Muscle layer of colon (tissue), 2 donors: ENCODE data around the gene SNAPC1.
A peak's percentile ranks its signal among the peaks of the same experiment; 100 is the strongest.
"Not testable (repeated sequence)": the region's sequence is repeated elsewhere in the genome, so short reads cannot be mapped to it uniquely, and the experiment has no call there.

Source experiments
- H3K27ac ChIP-seq: one replicate; pipeline ENCODE4 v1.7.0; 2013; ENCODE audit warnings: low read depth, mild to moderate bottlenecking, low read length, moderate library complexity
- H3K27me3 ChIP-seq, 2 donors: one replicate each; pipeline ENCODE4 v1.7.0; 2013; ENCODE audit warnings: low read length in 2 of 2, mild to moderate bottlenecking in 2 of 2; ENCODE audit not compliant: insufficient read depth in 2 of 2, control insufficient read depth in 1 of 2
- H3K36me3 ChIP-seq: one replicate; pipeline ENCODE4 v1.7.0; 2013; ENCODE audit warnings: mild to moderate bottlenecking, low read length; ENCODE audit not compliant: insufficient read depth
- H3K4me1 ChIP-seq: one replicate; pipeline ENCODE4 v1.7.0; 2013; ENCODE audit warnings: mild to moderate bottlenecking, low read length; ENCODE audit not compliant: insufficient read depth
- H3K4me3 ChIP-seq, 2 donors: one replicate each; pipeline ENCODE4 v1.7.0; 2013; ENCODE audit warnings: low read length in 2 of 2, low read depth in 1 of 2, mild to moderate bottlenecking in 1 of 2, moderate library complexity in 1 of 2
- H3K9ac ChIP-seq: one replicate; pipeline ENCODE4 v1.7.0; 2013; ENCODE audit warnings: low read length
- H3K9me3 ChIP-seq: one replicate; pipeline ENCODE4 v1.7.0; 2013; ENCODE audit warnings: mild to moderate bottlenecking, low read length
- donor health status: abdominal sarcoma.
- donor health status: Adenocarcinoma of cecum.

Gene SNAPC1

DNA sequence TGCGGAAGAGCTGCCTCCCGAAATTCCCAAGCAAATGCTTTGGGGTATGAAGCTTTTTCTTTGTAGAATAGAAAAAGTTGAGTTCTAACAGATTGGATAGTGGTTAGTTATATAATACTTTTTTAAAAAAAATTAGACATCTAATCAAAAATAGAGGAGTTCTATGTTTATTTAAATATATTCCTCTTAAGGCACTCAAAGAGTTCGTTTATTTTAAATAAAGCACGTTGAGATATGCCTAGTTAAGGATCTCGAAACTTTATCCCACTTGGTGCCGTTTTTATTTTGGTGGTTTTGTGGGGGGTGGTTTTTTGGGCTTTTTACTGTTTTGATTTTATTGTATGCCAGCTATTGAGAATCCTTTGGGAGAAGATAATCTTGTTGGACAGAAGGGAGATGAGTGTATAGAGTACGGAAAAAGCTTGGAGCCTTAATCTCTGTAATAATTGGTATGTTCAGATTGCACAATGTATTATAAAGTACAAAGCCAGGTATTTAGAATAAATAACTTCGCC is 10.7 kb upstream of the SNAPC1 start:
- Histone ChIP-seq H3K4me3 (peak overlapping the region; percentile 24 to 86), H3K9me3 (no peaks in the 10 kb centered on the region), H3K36me3 (peaks cover 2% of the 10 kb centered on the region), H3K4me1 (peaks cover 5% of the 10 kb centered on the region), H3K9ac (no peak overlapping the region), H3K27me3 (no peaks in the 10 kb centered on the region), H3K27ac (peak overlapping the region; percentile 68)

DNA sequence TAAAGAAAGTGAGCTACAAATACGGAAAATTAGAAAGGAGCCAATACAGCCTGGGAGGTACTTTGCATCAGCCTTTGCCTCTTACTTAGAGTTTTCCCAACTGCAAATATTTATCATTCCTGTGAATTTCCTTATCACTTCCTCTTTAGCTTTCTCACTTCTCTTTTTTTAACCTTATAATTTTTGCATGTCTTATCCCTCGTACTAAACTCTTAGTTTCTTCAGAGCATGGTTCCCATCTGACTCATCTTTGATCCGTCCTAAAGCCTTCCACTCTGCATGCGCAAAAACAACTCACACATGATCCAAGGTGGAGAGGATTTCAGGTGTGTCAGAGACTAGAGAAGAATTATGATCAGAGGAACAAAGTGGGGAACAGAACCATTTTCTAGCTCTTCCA is 9.6 kb upstream of the SNAPC1 start:
- H3K4me3 ChIP-seq = no peak overlapping the region
- peaks cover 5% of the 10 kb centered on the region for H3K4me1 ChIP-seq
- H3K27ac ChIP-seq = no peak overlapping the region
- no peaks in the 10 kb centered on the region for H3K9me3 ChIP-seq
- H3K36me3 ChIP-seq = no peaks in the 10 kb centered on the region
- no peak overlapping the region for H3K9ac ChIP-seq
- H3K27me3 ChIP-seq = no peaks in the 10 kb centered on the region

DNA sequence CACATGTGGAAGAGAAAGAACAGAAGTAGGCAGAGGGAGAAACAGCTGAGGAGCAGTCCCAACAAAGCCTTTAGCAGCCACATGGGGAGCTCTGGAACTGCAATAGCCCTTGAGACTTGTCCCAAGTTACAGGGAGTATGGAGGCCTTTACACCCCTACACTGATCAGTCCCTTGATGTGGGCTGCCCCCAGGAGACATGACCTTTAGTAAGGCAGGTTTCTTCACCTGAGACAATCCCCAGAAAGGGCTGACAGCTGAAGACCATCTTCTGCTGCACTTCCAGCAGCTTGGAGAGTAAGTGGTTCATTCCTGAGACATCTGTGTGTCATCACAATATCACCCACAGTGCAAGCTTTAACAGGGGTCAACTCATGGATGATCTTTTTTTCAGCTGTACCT is 8.6 kb upstream of the SNAPC1 start:
- H3K27me3 ChIP-seq = no peaks in the 10 kb centered on the region
- no peak overlapping the region for H3K4me3 ChIP-seq
- H3K9ac ChIP-seq = no peak overlapping the region
- no peaks in the 10 kb centered on the region for H3K36me3 ChIP-seq
- H3K27ac ChIP-seq = no peak overlapping the region
- no peaks in the 10 kb centered on the region for H3K9me3 ChIP-seq
- peaks cover 5% of the 10 kb centered on the region for H3K4me1 ChIP-seq

DNA sequence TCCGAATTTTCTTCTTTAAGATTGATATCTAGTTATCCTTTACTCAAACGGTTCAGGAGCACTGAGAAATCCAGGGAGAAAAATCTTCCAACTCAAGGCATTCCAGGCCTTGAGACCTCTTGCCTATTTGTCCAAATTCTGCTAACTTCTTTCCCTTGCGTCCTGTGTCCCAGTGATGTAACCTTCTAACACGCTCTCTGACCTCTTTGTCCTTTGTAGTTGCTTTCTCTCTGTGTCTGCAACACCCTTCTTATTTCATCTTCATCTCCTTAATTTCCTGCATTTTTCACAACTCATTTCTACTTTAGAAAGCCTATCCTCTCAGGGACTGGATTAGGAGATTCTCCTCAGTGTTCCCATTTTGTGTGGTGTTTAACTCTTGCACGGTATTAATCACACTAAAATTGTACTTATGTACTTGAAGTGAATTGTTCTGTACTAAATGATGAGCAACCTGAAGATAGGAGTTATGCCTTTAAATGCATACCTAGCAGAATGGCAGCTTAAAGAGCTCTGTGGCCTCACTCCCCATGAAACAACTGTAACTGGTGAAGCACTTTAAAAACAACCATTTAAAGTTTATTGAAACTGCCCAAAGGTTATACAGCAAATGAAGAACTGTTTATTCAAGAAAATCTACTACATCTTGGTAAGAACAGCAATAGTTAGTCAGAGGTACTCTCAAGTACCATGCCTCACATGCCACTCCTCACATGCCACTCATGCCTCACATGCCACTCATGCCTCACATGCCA is 7.4 kb upstream of the SNAPC1 start:
- no peaks in the 10 kb centered on the region for H3K27me3 ChIP-seq

DNA sequence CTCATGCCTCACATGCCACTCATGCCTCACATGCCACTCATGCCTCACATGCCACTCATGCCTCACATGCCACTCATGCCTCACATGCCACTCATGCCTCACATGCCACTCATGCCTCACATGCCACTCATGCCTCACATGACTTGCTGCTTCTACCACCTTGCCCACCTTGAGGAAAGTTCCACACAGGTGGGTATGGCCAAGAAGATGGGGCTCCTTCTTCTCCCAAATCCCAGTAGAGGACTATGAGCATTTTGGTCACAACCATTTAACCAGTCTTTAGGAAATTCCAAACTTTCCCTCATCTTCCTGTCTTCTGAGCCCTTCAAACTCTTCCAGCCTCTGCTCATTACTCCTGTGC is 6.9 kb upstream of the SNAPC1 start:
- not testable (repeated sequence) for H3K4me3 ChIP-seq, H3K27me3 ChIP-seq, H3K9ac ChIP-seq, H3K27ac ChIP-seq, H3K4me1 ChIP-seq, H3K36me3 ChIP-seq, H3K9me3 ChIP-seq

More for the DNA sequence above, 7.4 kb upstream of the SNAPC1 start:
- Histone ChIP-seq H3K4me3 (no peak overlapping the region), H3K27ac (no peak overlapping the region), H3K9me3 (no peaks in the 10 kb centered on the region), H3K36me3 (no peaks in the 10 kb centered on the region), H3K4me1 (peaks cover 5% of the 10 kb centered on the region), H3K9ac (no peak overlapping the region)

DNA sequence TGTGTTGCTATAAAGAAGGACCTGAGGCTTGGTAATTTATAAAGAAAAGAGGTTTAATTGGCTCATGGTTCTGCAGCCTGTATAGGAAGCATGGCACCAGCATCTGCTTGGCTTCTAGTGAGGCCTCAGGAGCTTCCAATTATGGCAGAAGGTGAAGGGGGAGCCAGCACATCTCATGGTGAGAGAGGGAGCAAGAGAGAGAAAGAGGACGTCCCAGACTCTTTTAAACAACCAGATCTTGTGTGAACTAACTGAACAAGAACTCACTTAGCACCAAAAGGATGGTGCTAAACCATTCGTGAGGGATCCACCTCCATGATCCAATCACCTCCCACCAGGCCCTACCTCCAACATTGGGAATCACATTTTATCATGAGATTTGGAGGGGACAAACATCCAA is 6.1 kb upstream of the SNAPC1 start:
- no peaks in the 10 kb centered on the region for H3K9me3 ChIP-seq
- H3K36me3 ChIP-seq = no peaks in the 10 kb centered on the region
- H3K4me1 ChIP-seq = no peaks in the 10 kb centered on the region
- H3K9ac ChIP-seq = no peak overlapping the region
- H3K4me3 ChIP-seq = no peak overlapping the region
- no peaks in the 10 kb centered on the region for H3K27me3 ChIP-seq
- H3K27ac ChIP-seq = no peak overlapping the region

DNA sequence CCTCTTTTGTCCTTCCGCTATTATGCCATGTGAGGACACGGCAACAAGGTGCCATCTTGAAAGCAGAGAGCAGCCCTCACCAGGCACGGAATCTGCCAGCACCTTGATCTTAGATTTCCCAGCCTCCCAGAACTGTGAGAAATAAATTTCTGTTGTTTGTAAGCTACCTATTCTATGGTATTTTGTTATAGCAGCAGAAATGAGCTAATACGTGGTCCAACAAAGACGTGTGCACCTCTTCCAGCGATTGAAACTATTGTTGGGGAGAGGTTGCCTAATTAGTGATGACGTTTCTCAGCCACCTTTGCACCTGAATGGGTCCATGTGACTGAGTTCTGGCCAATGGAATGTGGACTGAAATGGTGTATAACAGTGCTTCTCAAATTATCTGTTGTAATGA is 2.3 kb upstream of the SNAPC1 start:
- no peaks in the 10 kb centered on the region for H3K9me3 ChIP-seq
- H3K36me3 ChIP-seq = no peaks in the 10 kb centered on the region
- peaks cover 9% of the 10 kb centered on the region for H3K4me1 ChIP-seq
- no peak overlapping the region for H3K4me3 ChIP-seq
- H3K27me3 ChIP-seq = no peaks in the 10 kb centered on the region
- H3K27ac ChIP-seq = no peak overlapping the region
- H3K9ac ChIP-seq = no peak overlapping the region

DNA sequence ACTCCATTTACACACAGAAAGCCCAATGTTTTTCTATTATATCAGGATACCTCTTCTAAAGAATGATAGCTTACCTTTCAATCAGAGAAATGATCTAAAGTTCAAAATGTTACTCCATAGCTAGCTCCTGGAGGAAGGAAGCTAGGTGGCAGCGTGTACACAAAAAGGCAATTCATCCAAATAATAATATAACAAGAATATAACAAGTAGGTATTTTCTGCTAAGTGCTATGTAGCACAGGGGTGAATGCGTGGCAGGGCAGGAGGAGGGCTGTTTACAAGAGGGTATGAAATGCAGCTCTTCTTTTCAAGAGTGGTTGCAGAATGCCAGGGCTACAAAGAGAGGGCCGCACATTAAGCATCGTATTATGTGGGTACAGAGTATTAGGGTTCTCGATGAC is 663 bp upstream of the SNAPC1 start:
- peak overlapping the region; percentile 31 to 84 for H3K4me3 ChIP-seq
- peaks cover 9% of the 10 kb centered on the region for H3K4me1 ChIP-seq
- no peaks in the 10 kb centered on the region for H3K36me3 ChIP-seq
- H3K9ac ChIP-seq = peak overlapping the region; percentile 12
- H3K27ac ChIP-seq = peak overlapping the region; percentile 90
- H3K9me3 ChIP-seq = no peaks in the 10 kb centered on the region
- no peaks in the 10 kb centered on the region for H3K27me3 ChIP-seq

DNA sequence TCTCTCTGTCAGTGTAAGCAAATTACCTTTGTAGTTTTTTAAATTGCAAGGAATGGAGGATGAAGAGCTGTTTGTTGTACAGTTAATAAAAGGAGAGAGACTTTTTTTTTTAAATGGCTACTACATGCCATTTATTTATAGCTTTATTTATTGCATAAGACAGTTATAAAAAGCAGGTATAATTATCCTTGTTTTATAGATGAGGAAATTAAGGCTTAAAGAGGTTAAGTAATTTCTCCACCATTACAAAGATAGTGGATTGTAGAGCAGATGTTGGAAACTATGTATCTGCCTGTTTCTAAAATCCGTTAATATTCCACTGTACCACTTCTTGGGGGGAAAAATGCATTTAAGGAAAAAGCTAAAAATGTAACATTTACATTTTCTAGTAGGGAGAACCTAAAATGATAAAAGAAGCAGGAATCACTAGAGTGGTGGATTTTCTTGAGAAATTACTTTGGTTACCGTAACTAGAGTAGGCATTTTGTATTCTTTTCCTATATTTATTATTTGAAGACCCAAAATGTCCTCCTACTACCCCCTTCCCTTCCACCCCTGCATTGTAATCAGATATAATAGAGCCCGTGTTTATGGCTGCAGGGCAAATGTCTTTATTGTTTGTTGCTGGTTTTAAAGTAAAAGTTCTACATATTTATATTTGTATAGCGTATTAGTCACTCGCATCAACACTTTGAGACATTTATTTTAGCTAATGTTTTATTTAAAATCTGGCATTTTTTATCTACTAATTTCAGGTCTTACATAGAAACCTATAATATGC is 2.3 kb downstream of the SNAPC1 start:
- Histone ChIP-seq H3K9me3 (no peaks in the 10 kb centered on the region), H3K36me3 (no peaks in the 10 kb centered on the region), H3K9ac (no peak overlapping the region), H3K27ac (no peak overlapping the region), H3K4me1 (peaks cover 9% of the 10 kb centered on the region), H3K27me3 (no peaks in the 10 kb centered on the region), H3K4me3 (no peak overlapping the region)

DNA sequence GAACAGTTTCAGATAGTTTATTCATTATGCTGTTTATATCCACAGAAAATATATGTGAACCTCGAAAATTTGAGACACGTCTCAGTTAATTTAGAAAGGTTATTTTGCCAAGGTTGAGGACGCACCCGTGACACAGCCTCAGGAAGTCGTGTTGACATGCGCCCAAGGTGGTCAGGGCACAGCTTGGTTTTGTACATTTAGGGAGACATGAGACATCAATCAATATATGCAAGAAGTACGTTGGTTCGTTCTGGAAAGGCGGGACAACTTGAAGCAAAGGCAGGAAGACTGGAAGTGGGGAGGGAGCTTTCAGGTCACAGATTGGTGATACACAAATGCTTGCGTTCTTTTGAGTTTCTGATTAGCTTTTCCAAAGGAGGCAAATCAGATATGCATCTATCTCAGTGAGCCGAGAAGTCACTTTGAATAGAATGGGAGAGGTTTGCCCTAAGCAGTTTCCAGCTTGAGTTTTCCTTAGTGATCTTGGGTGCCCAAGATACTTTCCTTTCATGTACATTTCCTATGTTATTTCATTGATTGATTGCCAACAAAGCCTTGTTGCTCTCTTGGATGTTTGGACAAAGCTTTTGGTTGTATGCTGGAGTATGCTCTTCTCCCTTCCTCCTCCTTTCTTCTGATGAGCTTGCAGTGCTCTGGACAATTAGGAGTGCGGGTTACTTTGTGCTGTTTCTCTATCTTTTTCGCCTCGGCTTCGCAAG is 3.2 kb downstream of the SNAPC1 start:
- peaks cover 9% of the 10 kb centered on the region for H3K4me1 ChIP-seq
- no peak overlapping the region for H3K27ac ChIP-seq
- H3K27me3 ChIP-seq = no peaks in the 10 kb centered on the region
- H3K9me3 ChIP-seq = no peaks in the 10 kb centered on the region
- peaks cover 6% of the 10 kb centered on the region for H3K36me3 ChIP-seq
- no peak overlapping the region for H3K4me3 ChIP-seq
- H3K9ac ChIP-seq = no peak overlapping the region

DNA sequence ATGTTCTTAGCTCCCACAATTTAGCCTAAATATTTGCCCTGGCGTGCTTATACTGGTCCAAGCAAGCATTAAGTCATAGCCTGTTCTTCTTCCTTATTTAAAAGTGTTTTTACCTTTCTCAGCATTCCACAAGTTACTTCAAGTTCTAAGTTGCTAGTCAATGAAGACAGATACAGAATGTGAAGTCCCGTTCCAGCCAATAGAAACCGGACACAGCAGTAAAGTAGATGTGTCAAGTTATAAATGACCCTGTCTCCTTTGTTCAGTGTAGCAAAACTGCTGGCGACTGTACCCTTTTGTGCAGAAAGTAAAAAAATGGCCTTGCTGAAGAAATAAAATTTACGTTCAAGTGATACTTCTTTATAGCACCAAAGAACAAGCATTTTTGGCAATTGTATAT is 3.9 kb downstream of the SNAPC1 start:
- Histone ChIP-seq H3K4me1 (peaks cover 9% of the 10 kb centered on the region), H3K27me3 (no peaks in the 10 kb centered on the region), H3K9ac (no peak overlapping the region), H3K27ac (no peak overlapping the region), H3K36me3 (peaks cover 10% of the 10 kb centered on the region), H3K4me3 (no peak overlapping the region), H3K9me3 (no peaks in the 10 kb centered on the region)
